T1000 (cell line): Measurements from ENCODE around the gene CDKAL1.

Source experiments
- DNase-seq: peaks from one replicate; lab custom pipeline; 2025; ENCODE audit warnings: mixed read lengths; lab: John Stamatoyannopoulos, UW

CDKAL1 gene

DNA sequence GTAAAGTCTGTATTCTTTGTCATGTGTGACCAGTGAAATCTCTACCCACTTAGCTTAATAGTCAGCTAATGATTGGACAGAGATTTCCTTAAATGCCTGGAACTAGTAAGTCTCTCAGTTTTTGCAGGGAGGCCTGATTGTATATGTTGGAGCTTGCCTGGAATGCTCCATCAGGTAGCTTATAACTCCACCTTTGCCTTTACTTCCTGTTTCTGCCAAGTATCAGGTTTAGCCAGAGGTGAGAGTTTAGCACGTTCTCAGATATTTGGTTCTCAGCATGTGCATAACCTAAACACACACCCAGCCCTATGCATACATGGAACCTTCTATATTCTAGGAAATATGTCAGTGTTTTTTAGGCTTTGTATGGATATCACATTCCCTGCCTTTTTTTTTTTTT is 435.3 kb downstream of the CDKAL1 start:
- no peak for DNase-seq

DNA sequence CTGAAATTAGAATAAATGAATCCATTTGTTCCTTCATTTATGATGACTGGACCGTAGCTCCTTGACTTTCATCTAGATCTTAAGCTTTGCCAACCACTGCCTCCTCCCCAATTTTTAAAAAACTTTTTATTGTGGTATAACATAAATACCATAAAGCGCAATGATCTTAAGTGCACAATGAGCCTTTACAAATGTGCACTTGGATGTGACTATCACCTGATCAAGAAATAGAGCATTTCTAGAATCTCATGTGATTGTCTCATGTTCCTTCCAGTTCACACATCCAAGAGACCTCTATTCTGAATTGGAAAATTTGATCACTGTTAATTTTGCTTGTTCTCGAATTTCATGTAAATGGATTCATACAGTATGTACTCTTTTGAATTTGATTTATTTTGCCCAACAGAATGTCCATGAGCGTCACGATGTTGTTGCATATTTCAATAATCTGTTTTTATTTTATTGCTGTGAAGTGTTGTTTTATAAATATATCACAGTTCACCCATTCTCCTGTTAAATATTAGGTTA is 442.2 kb downstream of the CDKAL1 start:
- no peak for DNase-seq

DNA sequence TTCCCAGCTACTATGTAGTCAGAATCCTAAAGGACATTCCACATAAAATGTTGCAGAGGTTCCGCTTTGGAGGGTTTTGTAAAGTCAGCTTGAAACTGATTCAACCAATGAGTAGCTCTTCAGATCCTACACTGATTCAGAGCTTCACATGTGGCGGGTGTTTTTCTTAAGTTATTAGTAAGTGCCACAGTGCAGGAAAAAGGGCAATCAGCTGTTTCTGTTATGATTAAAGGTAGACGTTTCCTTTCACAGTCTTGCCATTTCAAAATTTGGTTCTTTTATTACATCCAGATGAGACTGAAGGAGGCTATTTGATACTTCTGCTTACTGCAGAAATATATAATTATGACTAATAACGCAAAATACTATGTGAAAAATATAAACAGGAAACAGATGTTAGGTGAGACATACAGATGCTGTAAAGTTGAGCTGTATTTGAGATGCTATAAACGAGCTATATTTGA is 443.9 kb downstream of the CDKAL1 start:
- DNase-seq = no peak

DNA sequence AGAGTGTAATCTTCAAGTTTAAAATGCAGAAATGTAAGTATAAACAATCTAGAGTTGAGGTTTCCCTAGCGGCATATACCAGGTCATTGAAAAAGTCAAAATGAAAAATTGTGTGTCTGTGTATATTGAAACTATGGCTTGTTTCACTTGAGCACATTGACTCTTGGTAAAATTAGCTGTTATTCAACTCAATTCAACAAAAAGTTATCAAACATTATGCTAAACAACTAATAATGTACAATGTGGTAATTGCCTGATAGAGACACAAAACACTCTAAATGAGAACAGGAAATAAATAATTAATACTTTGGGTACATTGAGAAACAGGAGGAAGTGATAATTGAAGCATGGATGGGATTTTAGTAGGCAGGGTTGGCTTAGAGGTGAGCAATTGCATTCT is 444.8 kb downstream of the CDKAL1 start:
- DNase-seq = no peak

DNA sequence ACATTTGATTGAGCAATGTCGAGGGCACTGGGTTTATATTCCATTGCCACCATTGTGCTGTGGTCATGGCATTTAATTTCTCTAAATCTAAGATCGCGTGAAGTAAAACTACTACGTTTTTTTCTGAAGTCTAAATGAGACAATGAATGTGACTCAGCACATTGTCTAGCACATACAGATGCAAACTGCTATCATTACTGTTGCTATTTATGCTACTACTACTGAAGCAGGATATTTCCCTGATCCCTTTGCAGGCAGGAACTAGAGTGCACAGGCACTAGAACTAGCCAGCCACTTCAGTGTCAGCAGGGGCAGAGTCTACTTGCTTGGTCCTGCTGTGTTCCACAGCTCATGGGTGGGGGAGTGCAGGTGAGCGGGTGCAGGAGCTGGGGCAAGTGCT is 449.7 kb downstream of the CDKAL1 start:
- no peak for DNase-seq

DNA sequence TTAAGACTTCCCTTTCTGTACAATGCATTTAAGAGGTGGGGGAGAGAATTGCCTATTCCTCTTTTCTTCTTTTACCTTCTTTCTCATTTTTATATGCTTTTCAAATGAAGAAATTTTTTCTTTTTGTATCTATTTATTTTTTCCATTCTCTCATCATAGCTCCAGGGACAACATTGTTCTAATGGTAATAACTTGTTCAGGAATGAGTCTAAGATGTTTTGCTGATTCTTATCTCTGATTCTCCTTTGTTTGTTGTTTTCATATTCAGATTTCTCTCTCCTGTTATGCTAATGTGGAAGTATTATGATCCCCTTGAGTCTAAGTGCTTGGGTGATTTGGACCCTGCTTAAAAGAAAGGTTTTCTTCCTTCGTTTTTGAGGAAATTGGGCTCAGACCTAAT is 451.6 kb downstream of the CDKAL1 start:
- no peak for DNase-seq

DNA sequence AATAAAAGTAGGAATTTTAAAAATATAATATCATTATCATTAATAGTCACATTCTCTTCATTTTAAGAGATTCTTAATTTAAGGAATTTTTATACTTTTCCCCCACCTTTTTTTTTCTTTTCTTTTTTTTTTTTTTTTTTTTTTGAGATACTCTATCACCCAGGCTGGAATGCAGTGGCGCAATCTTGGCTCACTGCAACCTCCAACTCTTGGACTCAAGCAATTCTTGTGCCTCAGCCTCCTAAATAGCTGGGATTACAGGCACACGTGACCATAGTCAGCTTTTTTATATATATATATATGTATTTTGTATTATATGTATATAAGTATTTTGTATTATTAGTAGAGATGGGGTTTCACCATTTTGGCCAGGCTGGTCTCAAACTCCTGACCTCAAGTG is 457.7 kb downstream of the CDKAL1 start:
- DNase-seq = no peak

DNA sequence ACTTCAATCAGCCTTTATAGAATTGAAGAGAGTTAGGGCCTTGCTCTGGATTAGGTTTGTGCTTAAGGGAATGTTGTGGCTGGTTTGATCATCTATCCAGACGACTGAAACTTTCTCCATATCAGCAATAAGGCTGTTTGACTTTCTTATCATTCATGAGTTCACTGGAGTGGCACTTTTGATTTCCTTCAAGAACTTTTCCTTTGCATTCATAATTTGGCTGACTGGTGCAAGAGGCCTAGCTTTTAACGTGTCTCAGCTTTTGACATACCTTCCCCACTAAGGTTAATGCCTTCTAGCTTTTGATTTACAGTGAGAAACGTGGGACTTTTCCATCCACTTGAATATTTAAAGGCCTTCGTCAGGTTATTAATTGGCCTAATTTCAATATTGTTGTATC is 461.8 kb downstream of the CDKAL1 start:
- no peak for DNase-seq

DNA sequence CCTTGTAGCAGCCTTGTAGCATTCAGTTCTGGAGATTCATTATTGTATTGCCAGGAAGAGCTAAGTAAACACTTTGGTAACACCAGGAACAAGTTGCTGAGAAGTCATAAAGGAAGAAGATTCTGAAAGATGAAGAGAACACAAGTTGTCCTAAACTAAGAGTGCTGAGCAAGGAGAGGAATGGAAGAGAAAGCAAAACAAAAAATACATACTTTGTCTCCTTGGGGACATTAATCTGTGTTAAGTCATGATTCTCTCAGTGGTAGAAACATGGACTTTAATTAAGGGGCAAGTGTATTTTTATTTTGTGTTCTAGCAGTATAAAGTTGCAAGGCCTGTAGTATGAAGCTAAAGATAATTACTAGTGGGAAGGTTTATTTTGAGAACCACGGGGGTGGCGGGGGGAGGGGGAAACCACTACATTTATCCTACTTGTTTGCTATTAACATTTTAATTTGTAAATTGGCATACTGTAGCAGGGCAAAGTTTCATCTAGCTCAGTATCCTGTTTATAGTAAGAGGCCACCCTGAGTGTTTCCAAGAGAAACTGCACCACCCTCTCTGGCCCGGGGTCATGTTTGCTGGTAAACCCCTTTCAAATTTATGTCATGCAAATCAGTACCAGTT is 463.0 kb downstream of the CDKAL1 start:
- DNase-seq = no peak

DNA sequence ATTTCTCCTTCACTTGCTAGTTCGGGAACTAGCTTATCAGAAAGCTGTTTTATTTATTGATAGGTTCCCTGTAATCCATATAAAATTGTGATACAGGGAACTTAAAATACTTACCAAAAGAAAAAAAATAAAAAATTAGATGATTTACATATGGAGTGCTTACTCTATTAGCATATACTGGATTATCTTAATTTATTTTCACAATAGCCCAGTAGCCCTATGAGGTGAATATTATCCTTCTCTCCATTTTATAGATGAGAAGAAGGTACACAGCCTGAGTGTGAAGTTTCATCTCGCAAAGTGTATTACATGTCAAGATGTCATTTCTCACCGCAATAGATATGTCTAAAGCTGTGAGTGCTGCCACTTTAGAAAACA is 463.5 kb downstream of the CDKAL1 start:
- no peak for DNase-seq

DNA sequence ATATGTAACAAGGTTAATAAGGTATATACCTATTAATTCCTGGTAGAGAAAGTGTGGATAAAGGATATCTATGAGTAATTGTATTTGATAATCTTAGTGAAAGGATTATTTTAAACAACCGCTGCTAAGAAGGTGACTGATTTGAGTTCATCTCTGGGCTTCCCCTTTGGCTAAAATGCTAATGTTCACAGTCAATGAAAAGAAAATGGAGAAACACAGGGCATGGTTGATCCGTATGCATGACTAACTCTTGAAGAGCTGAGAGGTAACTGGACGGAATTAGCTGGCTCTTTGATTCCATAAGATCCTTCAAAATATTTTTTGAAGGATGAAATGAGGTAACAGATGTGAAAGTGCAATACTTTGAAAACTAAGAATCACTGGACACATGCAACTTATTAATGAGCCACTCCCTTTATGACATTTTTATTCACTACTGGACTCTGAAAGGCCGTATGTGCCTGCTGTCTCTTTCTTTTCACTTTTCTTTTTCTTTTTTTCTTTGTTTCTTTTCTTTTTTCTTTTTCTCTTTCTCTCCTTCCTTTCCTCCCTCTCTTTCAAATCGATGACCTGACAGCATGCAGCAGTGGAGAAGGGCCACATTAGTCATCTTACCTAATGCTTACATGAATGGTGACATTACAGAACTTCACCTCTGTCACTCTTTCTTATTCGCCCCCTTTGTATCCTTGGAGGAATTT is 464.6 kb downstream of the CDKAL1 start:
- no peak for DNase-seq

DNA sequence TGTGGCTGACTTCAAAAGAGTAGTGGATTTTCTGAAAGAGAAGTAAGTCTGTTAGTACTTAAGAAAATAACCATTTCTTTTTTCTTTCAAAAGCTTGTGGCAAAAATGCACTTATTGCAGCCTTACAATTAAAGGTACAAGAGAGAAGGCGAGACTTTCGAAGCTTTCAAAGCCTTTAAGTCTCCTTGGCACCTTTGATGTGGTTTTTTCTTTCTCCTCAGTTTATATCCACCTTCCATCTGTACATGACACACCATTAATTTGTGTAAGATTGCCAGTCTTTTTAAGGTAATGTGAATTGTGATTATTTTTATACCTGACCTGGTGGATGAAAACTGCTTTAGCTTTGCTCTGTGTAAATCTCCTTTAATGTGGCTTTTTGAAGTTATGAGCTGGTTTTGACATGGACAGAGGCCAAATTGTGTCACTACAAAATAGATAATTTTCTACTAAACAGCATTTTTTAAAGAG is 466.1 kb downstream of the CDKAL1 start:
- no peak for DNase-seq

DNA sequence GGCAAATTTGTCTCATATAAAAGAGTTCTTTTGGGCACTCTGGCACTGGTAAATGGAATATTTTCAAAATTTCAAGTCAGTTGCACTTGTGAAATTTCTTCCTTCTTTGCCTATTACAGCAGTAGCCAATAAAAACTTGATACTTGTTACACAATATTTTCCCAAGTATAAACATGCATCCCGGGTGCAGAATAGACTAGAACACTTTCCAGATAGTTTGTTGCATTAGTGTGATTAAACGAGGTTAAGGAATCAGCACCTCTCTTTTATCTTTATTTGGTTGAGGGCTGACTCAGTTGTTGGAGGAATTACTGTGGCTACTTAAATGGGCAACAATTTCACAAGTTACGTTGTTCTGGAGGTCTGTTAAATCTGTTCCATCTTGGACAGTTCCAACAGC is 467.5 kb downstream of the CDKAL1 start:
- DNase-seq = no peak

DNA sequence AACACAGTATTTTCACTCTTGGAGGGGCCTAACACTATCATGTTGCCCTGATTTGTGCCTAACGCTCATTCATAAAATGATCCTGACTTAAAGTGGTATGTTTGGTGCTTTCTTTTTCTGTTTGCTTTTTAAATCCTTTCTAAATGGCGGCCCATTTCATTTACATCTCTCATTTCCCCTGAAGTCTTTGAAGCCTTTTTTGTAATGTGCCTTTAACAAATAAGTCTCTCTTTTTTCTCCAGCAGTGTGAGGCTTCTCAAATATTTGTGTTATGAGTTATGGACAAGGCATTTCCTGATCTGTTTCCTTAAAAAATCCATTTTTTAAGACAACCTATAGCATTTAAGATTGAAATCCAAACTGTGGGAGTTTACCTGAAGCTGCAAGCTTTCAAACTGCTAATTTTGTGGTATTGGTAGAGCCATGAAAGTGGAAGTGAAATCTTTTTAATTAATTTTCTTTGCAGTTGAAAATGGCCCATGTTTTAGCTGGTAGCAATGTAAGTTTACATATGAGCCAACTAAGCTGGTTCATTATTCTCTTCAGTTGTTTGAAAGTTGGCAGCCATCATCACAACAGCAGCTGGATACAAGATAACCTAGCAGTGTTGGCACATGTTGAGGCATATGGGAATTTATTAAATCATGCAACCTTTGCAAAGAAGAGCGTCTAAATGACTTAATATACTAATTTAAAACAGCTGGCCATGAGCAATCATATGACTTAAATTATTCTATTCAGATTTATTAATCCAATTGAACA is 469.7 kb downstream of the CDKAL1 start:
- DNase-seq = no peak

DNA sequence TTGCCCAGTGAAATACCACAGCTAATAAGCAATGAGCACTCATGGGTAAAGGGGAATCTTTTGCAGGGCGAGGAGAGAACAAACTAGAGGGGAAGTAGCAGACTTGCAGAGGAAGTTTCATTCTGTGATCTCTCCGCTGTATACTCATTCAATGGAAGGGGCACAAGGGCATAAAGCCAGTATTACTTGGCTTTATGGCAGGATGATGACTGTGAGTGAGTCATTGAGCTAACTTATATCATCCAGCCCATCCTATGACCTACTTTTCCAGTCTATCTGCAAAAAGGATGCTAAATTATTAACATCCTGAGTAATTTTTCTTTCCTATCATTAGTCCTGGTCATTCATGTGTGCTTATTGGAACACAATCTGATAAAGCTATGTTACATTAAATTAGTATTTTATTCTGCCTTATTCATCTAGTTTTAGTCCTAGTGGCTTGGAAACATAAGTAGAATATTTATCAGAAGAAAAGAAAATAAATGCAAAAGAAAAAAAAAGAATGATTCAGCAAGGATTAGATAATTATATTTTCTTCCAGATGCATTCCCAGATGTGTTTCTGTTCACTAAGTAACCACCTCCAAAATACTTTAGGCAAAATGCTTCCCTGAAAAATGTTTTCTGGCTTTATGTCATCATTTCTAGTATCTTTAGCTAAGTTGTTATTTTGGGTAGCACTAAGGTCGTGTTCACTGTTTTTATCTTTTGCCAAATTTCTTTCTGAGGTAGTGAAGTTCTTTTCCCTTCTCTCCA is 471.7 kb downstream of the CDKAL1 start:
- peak; percentile 7 for DNase-seq

DNA sequence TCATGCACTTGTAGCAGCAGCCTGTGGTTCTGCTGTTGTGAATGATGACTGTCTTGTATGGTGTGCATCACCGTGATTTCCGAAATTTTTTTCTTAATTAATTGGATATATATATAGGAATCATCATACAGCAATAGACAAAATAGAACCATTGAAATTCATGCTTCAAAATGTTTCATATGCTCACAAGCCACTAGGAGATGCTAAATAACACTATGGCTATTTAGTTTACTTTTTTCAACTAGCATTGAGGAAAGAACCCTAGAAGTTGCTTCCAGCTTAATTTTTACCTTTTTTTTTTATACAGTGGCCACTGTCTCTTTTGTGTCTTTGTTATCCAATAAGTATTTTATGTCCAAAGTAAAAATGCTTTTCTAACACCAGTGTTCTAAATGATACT is 485.4 kb downstream of the CDKAL1 start:
- no peak for DNase-seq

DNA sequence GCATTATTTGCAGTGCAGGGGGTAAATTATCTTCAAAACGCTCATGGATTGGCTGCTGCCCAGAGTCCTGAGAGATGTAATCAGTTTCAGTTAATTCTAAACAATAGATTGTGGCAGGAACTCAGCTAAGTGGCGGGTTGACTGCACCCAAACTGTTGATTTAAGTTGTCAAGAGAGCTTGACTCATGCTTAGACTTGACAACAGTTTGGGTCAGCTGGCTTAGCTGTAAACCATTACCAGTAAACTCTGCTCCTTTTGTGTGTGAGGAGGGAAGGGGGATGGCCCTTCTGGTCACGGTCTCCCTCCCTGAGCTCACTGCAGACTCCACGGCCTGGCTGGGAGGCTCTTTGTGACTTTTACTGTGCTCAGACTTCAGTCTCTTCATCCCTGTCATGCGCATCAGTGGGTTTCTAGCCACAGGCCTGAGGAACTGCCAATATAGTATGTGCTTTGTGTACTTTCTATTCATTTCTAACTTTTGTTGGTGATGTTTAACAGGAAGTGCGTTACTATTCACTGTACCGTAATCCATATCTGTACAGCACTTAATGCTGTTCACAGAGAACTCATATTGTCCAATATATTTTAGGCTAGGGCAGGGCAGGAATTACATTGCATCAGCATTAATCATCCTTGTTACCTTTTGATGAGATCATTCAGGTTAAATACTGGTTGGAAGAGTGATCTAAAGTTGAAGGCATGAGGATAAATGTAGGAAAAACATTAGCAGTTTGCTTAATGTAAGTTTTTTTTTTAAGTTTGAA is 488.3 kb downstream of the CDKAL1 start:
- peak; percentile 34 for DNase-seq

DNA sequence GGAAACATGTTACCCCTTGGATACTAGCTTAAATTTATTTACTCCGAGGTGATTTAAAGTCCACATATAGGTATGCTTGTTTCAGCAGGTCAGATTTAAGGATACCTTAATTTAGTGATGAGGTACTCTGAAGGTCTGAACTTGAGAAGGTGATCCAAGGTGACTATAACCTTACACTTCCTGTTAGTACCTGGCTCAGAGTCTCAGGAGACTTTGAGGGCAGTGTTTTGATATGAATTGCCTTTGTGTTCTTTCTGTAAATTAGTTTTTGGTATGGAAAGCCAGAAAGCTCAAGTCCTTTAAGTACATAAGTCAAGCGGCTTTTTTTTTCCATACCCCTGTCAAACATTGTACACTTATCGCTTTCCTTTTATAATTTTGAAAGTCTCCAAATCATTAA is 489.0 kb downstream of the CDKAL1 start:
- DNase-seq = no peak

DNA sequence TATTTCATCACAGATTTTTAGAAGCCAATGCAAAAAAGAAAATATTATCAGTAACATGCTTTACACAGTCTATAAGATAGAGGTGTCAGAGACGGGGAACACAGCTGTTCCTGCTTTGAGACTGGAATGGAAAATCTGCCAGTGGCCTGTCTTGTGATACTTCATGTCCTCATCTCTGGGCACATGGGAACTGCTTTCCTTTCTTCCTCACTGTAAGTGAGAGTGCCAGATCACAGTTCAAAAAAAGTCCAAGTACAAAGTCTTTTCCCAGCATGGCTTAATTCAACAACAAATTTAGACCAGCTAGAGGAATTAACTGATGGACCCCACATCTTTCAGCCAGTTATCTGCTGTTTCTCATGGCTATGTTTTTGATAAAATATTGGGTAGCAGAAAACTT is 490.4 kb downstream of the CDKAL1 start:
- no peak for DNase-seq

DNA sequence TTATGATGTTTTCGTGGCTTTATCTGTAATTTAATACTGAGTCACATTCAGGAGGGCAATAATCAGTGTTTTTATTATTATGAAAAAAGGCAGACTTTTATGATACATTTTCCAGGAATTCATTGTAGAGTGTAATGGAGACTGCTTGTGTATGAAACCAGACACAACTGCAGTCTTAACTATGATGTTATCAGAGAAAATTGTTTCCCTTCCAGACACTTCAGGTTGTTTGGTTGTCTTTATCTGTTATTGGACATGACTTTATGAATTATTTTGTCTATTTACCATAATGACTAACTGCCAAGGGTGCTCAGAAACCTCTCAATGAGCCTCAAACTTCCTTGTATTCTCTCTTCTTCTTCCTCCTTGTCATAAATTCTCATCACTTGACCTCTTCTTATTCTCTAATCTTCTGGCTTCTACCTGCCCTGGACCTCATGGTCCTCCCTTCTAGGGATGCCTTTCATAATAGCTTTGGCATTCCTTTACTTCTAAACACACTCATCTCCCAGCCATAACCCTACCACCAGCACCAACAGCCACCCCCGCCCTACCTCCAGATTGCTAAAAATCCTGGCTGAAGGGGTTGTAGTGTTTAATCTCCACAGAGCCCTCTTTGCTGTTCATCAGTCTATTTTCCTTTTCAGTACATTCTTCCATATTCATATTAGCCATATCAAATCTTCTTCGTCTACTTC is 492.5 kb downstream of the CDKAL1 start:
- DNase-seq = no peak

DNA sequence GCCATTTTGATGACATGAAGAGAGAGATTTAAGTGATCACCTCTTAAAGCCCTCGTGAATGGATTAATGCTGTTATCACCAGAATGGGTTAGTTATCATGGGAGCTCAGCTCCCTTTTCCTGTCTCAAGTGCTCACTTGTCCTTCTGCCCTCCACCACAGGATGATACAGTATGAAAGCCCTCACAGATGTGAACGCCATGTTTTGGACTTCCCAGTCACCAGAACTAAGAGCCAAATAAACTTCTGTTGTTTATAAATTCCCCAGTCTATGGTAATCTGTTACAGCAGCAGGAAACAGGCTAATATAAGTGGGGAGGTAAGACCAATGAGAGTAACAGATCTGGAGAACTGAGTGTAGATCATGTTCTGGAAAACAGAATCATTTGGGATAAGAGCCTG is 493.2 kb downstream of the CDKAL1 start:
- no peak for DNase-seq
